Measurements from ENCODE around the gene GDPD3. TPM values are rescaled to one million over a fixed set of nuclear protein-coding genes. Genes with fewer than 3 reads are reported as not detected.
"Not testable (repeated sequence)": the region's sequence is repeated elsewhere in the genome, so short reads cannot be mapped to it uniquely, and the experiment has no call there.

Gene GDPD3
- total RNA-seq, 1 donor from 2014 or later = 2.2 TPM

DNA sequence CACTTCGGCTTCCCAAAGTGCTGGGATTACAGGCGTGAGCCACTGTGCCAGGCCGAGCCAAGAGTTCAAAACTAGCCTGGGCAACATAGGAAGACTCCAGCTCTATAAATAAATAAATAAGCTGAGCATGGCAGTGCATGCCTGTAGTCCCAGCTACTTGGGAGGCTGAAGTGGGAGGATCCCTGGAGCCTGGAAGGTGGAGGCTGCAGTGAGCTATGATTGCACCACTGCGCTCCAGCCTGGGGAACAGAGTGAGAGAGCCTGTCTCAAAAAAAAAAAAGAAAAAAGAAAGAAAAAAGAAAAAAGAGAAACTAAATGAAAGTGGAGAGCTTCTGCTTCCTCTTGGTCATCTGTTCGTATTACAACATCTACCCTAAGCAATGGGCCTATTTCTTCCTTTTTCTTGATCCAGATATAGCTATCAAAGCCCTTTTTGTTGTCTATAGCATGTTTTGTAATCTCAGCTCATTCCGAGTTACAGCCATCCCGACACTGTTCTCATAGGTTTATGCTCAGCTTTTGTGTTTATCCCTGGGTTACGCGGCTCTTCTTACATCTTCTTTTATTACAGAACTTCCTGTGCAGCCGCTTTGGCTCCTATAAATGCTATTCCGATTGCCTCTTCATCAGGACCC is 23.8 kb upstream of the GDPD3 start:
- H3K27ac Mint-ChIP-seq (ENCODE audit: unreplicated experiment) = no peak overlapping the region
- TF ChIP-seq, protein P1, sequence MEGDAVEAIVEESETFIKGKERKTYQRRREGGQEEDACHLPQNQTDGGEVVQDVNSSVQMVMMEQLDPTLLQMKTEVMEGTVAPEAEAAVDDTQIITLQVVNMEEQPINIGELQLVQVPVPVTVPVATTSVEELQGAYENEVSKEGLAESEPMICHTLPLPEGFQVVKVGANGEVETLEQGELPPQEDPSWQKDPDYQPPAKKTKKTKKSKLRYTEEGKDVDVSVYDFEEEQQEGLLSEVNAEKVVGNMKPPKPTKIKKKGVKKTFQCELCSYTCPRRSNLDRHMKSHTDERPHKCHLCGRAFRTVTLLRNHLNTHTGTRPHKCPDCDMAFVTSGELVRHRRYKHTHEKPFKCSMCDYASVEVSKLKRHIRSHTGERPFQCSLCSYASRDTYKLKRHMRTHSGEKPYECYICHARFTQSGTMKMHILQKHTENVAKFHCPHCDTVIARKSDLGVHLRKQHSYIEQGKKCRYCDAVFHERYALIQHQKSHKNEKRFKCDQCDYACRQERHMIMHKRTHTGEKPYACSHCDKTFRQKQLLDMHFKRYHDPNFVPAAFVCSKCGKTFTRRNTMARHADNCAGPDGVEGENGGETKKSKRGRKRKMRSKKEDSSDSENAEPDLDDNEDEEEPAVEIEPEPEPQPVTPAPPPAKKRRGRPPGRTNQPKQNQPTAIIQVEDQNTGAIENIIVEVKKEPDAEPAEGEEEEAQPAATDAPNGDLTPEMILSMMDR (IDR thresholded peaks at IDR 0.05) = no peak

DNA sequence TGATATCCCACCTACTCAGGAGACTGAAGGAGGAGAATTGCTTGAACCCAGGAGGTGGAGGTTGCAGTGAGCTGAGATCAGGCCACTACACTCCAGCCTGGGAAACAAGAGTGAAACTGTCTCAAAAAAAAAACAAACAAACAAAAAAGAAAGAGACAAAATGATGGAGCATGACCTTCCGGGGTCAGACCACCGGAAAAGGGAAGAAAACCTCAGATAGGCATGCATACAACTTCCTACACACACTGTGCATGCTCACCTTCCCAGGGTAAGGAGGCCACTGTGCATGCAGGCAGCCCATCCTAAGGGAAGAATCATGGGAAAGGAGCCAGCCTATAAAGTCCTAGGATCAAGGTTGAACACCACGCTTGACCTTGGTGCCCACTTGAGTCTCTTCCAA is 19.3 kb upstream of the GDPD3 start:
- TF ChIP-seq, protein P1 (IDR thresholded peaks at IDR 0.05) = no peak
- H3K4me1 Mint-ChIP-seq (ENCODE audit: low read depth) = no peaks in the 10 kb centered on the region
- no peaks in the 10 kb centered on the region for H3K27me3 Mint-ChIP-seq (ENCODE audit: low read depth)
- no peak overlapping the region for H3K4me3 Mint-ChIP-seq (ENCODE audit: unreplicated experiment)
- no peak overlapping the region for H3K27ac Mint-ChIP-seq (ENCODE audit: unreplicated experiment)
- no peaks in the 10 kb centered on the region for H3K9me3 Mint-ChIP-seq (ENCODE audit: low read depth)
- no peaks in the 10 kb centered on the region for H3K36me3 Mint-ChIP-seq (ENCODE audit: low read depth)
- no peak for DNase-seq (ENCODE audit: low spot score)

More for the DNA sequence above, 23.8 kb upstream of the GDPD3 start:
- Mint-ChIP-seq H3K4me1 (ENCODE audit: low read depth) (no peaks in the 10 kb centered on the region), H3K9me3 (ENCODE audit: low read depth) (no peaks in the 10 kb centered on the region), H3K27me3 (ENCODE audit: low read depth) (no peaks in the 10 kb centered on the region), H3K36me3 (ENCODE audit: low read depth) (no peaks in the 10 kb centered on the region), H3K4me3 (ENCODE audit: unreplicated experiment) (no peak overlapping the region)
- no peak for DNase-seq (ENCODE audit: low spot score)

DNA sequence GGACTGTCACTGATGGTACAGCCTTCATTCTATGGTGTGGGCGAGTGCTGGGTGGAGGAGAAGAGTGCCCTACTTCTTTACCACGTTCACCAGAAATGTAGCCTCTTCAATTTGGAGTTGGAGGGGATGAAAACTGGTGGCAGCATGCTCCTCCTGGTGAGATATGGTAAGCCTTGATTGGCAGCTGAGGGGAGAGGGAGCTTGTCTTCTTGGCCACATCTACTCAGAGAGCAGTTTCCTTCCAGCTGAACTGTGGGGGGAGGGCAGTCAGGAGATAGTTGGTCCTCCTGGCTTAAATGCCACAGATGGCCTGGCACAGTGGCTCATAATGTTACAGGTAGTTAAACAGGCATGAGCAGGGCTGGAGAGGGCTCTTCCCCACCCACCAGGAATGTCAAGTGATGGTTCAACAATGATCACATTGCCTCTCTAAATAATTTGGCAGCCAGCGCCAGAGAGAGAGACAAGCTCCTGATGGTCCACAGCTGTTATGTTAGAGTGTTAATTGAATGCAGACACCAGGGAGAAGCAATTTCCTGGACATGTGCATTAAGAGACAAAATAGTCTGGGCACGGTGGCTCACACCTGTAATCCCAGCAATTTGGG is 18.6 kb upstream of the GDPD3 start:
- Mint-ChIP-seq H3K4me1 (ENCODE audit: low read depth) (no peaks in the 10 kb centered on the region), H3K27ac (ENCODE audit: unreplicated experiment) (no peak overlapping the region)

DNA sequence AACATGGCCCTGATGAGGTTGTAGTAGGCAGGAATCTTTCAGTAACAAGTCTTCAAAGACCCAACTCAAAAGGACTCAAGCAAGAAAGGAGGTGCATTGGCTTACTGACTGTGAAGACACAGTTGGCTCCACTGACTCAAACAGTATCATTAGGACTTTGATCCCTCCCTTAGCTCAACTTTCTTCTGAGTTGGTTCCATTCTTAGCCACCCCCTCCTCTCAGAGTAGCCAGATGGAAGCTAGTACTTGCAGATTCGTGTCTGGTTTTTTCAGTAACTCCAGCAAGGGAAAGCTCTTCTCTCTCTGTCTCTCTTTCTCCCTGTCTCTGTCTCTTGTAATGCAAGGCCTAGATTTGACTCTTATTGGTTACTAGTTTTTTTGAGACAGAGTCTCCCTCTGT is 14.7 kb upstream of the GDPD3 start:
- H3K36me3 Mint-ChIP-seq (ENCODE audit: low read depth) = no peaks in the 10 kb centered on the region
- no peaks in the 10 kb centered on the region for H3K27me3 Mint-ChIP-seq (ENCODE audit: low read depth)
- H3K9me3 Mint-ChIP-seq (ENCODE audit: low read depth) = no peaks in the 10 kb centered on the region
- no peak for DNase-seq (ENCODE audit: low spot score)
- H3K27ac Mint-ChIP-seq (ENCODE audit: unreplicated experiment) = no peak overlapping the region
- peaks cover 12% of the 10 kb centered on the region for H3K4me1 Mint-ChIP-seq (ENCODE audit: low read depth)
- TF ChIP-seq, protein P1 (IDR thresholded peaks at IDR 0.05) = no peak
- H3K4me3 Mint-ChIP-seq (ENCODE audit: unreplicated experiment) = no peak overlapping the region

More for the DNA sequence above, 18.6 kb upstream of the GDPD3 start:
- H3K4me3 Mint-ChIP-seq (ENCODE audit: unreplicated experiment) = no peak overlapping the region
- TF ChIP-seq, protein P1 (IDR thresholded peaks at IDR 0.05) = no peak
- no peaks in the 10 kb centered on the region for H3K27me3 Mint-ChIP-seq (ENCODE audit: low read depth)
- H3K9me3 Mint-ChIP-seq (ENCODE audit: low read depth) = no peaks in the 10 kb centered on the region
- DNase-seq (ENCODE audit: low spot score) = no peak
- H3K36me3 Mint-ChIP-seq (ENCODE audit: low read depth) = no peaks in the 10 kb centered on the region

DNA sequence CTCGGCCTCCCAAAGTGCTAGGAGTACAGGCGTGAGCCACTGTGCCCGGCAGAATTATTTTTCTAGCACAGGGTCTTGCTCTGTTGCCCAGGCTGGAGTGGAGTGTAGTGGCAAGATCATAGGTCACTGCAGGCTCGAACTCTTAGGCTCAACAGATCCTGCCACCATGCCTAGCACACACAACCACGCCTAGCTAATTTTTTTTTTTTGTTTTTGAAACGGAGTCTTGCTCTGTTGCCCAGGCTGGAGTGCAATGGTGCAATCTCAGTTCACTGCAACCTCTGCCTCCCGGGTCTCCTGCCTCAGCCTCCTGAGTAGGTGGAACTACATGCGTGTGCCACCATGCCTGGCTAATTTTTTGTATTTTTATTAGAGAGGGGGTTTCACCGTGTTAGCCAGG is 12.4 kb upstream of the GDPD3 start:
- H3K4me1 Mint-ChIP-seq (ENCODE audit: low read depth) = peaks cover 24% of the 10 kb centered on the region
- DNase-seq (ENCODE audit: low spot score); H3K36me3 Mint-ChIP-seq (ENCODE audit: low read depth); H3K27me3 Mint-ChIP-seq (ENCODE audit: low read depth); H3K4me3 Mint-ChIP-seq (ENCODE audit: unreplicated experiment); H3K9me3 Mint-ChIP-seq (ENCODE audit: low read depth); H3K27ac Mint-ChIP-seq (ENCODE audit: unreplicated experiment): not testable (repeated sequence)

DNA sequence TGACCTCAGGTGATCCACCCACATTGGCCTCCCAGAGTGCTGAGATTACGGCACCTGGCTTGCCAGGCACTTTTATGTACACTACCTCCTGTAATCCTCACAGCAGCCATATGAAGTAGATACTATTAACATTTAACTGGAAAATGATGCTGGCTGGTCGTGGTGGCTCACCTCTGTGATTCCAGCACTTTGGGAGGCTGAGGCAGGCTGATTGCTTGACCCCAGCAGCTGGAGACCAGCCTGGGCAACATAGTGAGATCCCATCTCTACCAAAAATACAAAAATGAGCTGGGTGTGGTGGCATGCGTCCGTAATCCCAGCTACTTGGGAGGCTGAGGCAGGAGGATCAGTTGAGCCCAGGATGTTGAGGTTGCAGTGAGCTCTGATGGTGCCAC is 11.6 kb upstream of the GDPD3 start:
- no peaks in the 10 kb centered on the region for H3K9me3 Mint-ChIP-seq (ENCODE audit: low read depth)
- H3K27ac Mint-ChIP-seq (ENCODE audit: unreplicated experiment) = no peak overlapping the region
- H3K36me3 Mint-ChIP-seq (ENCODE audit: low read depth) = no peaks in the 10 kb centered on the region
- DNase-seq (ENCODE audit: low spot score) = no peak
- TF ChIP-seq, protein P1 (IDR thresholded peaks at IDR 0.05) = no peak
- no peaks in the 10 kb centered on the region for H3K27me3 Mint-ChIP-seq (ENCODE audit: low read depth)
- no peak overlapping the region for H3K4me3 Mint-ChIP-seq (ENCODE audit: unreplicated experiment)
- peaks cover 24% of the 10 kb centered on the region for H3K4me1 Mint-ChIP-seq (ENCODE audit: low read depth)
